WERI-Rb-1 (cell line): ENCODE results near the gene PER2.
"Not testable (repeated sequence)": the region's sequence is repeated elsewhere in the genome, so short reads cannot be mapped to it uniquely, and the experiment has no call there.

Experiments used
- DNase-seq: peaks from one replicate; pipeline ENCODE4 v3.0.0-alpha.2; 2020
- H3K27ac ChIP-seq: fragments of 250-450 bp; sonication (Bioruptor Pico); 2 replicates; pipeline ENCODE4 v1.5.1; 2020; ENCODE audit warnings: mild to moderate bottlenecking, moderate library complexity
- H3K27me3 ChIP-seq: fragments of 250-450 bp; sonication (Bioruptor Pico); 2 replicates; pipeline ENCODE4 v1.5.1; 2021; ENCODE audit warnings: mild to moderate bottlenecking, low read depth, moderate library complexity; ENCODE audit not compliant: insufficient read depth, severe bottlenecking
- H3K36me3 ChIP-seq: fragments of 250-450 bp; sonication (Bioruptor Pico); 2 replicates; pipeline ENCODE4 v1.5.1; 2020; ENCODE audit warnings: mild to moderate bottlenecking, moderate library complexity
- H3K4me3 ChIP-seq: 2 replicates; pipeline ENCODE4 v1.5.1; 2011; ENCODE audit warnings: low read depth, mild to moderate bottlenecking, control low read depth, low read length
- H3K9me3 ChIP-seq: fragments of 250-450 bp; sonication (Bioruptor Pico); 2 replicates; pipeline ENCODE4 v1.5.1; 2021; ENCODE audit warnings: mild to moderate bottlenecking, moderate library complexity; ENCODE audit not compliant: severe bottlenecking
- TF ChIP-seq, protein P1 (sequence below): IDR thresholded peaks from 2 replicates; pipeline ENCODE4 v1.5.1; 2011; ENCODE audit warnings: low read depth, mild to moderate bottlenecking, control low read depth, inconsistent platforms, low read length

PER2 gene

DNA sequence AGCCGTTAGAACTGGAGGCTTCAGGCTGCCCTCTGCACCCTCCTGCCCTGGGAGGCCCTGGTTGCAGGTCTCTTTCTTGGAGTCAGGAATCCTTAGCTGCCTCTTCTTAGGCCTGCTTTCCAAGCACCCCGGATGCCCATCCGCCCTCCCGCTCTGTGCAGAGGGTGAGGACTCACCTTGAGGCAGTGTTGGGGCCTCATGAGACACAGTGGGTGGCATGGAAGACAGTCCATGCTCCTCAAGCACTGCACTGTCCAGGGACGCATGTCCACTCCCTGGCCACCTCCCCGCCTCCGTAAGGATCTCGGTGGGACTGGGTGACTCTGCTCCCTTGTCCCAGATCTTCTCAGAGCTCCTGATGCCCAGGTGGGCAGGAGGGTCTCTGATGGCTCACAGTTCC, 26.2 kb upstream of the PER2 start:
- TF ChIP-seq, protein P1, sequence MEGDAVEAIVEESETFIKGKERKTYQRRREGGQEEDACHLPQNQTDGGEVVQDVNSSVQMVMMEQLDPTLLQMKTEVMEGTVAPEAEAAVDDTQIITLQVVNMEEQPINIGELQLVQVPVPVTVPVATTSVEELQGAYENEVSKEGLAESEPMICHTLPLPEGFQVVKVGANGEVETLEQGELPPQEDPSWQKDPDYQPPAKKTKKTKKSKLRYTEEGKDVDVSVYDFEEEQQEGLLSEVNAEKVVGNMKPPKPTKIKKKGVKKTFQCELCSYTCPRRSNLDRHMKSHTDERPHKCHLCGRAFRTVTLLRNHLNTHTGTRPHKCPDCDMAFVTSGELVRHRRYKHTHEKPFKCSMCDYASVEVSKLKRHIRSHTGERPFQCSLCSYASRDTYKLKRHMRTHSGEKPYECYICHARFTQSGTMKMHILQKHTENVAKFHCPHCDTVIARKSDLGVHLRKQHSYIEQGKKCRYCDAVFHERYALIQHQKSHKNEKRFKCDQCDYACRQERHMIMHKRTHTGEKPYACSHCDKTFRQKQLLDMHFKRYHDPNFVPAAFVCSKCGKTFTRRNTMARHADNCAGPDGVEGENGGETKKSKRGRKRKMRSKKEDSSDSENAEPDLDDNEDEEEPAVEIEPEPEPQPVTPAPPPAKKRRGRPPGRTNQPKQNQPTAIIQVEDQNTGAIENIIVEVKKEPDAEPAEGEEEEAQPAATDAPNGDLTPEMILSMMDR, result no peak
- no peaks in the 10 kb centered on the region for H3K9me3 ChIP-seq
- H3K27ac ChIP-seq, result no peak overlapping the region
- no peaks in the 10 kb centered on the region for H3K27me3 ChIP-seq
- H3K36me3 ChIP-seq, result no peaks in the 10 kb centered on the region
- DNase-seq, result no peak
- H3K4me3 ChIP-seq, result no peak overlapping the region

DNA sequence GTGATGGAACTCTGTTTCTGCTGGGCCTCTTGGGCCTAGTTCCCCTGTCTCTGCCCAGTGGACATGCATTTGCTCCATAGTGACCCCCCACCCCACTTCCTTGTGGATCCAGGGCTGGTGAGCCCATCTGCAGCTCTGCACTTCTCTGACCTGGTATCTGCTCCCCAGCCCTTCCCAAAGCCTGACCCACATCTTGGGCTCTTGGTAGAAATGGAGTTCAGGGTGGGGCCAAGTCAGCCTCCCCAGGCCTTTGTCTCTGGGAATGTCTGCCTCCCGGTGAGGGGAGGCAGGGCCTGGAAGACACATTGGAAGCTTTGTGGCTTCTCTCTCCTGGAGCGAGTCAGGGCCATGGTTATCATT, 25.6 kb upstream of the PER2 start:
- TF ChIP-seq, protein P1, result no peak
- Histone ChIP-seq H3K27me3 (no peaks in the 10 kb centered on the region), H3K36me3 (no peaks in the 10 kb centered on the region), H3K4me3 (no peak overlapping the region), H3K27ac (no peak overlapping the region), H3K9me3 (no peaks in the 10 kb centered on the region)
- no peak for DNase-seq

DNA sequence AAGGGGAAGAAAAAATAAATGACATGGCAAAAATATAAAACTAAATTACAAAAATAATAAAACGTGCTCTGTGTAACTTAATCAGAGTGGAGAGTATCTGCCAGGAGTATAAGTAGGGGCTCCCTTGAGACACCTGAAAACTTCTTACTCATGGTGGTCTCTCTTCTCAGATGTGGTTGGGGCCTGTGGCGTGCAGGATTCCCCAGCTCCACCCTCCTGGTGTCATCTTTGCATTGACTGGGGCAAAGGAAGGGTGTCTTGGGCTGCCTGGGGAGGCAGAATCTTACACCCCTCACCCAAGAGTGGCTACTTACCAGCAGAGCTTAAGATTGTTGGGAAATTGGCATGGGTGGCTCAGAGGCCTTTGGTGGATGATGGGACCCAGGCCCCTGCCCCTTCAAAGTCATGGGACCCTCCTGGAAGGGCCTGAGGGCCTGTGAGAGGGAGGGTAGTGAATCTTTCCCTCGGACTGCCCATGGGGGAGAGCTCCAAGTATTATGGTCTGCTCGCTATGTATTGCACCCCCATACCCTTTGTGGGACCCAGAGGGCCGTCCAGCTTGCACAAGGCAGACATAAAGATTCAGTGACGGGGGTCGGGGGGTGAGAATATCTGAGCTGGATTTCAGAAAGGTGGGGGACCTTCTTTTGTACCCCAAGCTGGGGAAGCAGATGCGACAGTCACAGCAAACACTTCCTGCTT, 25.0 kb upstream of the PER2 start:
- Histone ChIP-seq H3K36me3 (no peaks in the 10 kb centered on the region), H3K9me3 (no peaks in the 10 kb centered on the region), H3K4me3 (no peak overlapping the region), H3K27ac (no peak overlapping the region), H3K27me3 (no peaks in the 10 kb centered on the region)
- DNase-seq, result no peak
- TF ChIP-seq, protein P1, result no peak

DNA sequence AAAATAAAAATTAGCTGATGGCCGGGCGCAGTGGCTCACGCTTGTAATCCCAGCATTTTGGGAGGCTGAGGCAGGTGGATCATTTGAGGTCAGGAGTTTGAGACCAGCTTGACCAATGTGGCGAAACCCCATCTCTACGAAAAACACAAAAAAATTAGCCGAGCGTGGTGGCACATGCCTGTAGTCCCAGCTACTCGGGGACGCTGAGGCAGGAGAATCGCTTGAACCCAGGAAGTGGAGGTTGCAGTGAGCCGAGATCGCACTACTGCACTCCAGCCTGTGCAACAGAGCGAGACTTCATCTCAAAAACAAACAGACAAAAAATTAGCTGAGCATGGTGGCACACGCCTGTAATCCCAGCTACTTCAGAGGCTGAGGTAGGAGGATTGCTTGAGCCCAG, 22.3 kb upstream of the PER2 start:
- not testable (repeated sequence) for H3K4me3 ChIP-seq, H3K27ac ChIP-seq, H3K36me3 ChIP-seq, DNase-seq, H3K9me3 ChIP-seq, H3K27me3 ChIP-seq

DNA sequence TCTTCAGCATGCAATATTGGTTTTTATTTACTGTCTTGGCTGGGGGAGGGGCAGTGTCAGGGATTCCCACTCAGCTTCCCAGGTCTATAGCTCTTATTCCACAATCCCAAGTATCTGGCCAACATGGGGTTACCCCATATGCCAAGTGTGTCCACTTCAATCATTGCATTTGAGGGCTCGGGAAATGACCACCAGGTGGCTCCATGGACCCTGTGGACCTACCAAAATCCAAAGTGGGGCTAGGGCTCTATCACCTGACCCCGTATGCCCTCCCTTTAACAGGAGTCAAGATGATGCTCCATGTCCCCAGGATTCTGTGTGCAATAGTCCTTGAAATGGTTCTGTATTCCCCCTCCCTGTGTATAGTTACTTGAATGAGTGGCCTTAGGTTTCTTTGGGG, 19.8 kb upstream of the PER2 start:
- Histone ChIP-seq H3K36me3 (no peaks in the 10 kb centered on the region), H3K4me3 (no peak overlapping the region), H3K9me3 (no peaks in the 10 kb centered on the region), H3K27me3 (no peaks in the 10 kb centered on the region), H3K27ac (no peak overlapping the region)
- DNase-seq, result peak; percentile 30
- TF ChIP-seq, protein P1, result peak; percentile 62

DNA sequence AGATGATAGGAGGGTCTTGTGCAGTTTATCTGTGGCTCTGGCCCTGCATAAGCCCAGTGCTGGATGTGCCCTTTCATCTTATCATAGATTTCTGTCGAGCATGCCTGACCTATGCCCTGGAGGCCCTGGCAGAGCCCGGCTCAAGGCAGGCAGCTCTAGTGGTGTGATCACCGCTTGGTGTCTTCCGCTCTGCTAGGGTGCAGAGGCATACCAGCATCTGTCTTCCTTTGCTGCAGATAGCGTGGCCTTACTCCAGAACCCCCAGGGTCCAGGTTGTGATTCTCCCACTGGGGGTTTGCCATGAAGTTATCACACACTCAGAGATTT, 18.2 kb upstream of the PER2 start:
- no peak for DNase-seq
- no peaks in the 10 kb centered on the region for H3K9me3 ChIP-seq
- H3K27me3 ChIP-seq, result no peaks in the 10 kb centered on the region
- TF ChIP-seq, protein P1, result no peak
- no peak overlapping the region for H3K4me3 ChIP-seq
- no peak overlapping the region for H3K27ac ChIP-seq
- H3K36me3 ChIP-seq, result no peaks in the 10 kb centered on the region
